Fibroblast of mammary gland (primary cell): ENCODE data around the gene RHOC.
A peak's percentile ranks its signal among the peaks of the same experiment; 100 is the strongest.

ENCODE experiments used
- DNase-seq: peaks from one replicate; pipeline ENCODE4 v3.0.0-alpha.2; 2010; ENCODE audit warnings: low read depth
- H3K4me3 ChIP-seq: 2 replicates; pipeline ENCODE4 v1.5.1; 2011; ENCODE audit warnings: low read depth, mild to moderate bottlenecking, low read length, moderate library complexity; ENCODE audit not compliant: control insufficient read depth
- CTCF ChIP-seq: conservative IDR thresholded peaks from 2 replicates; pipeline ENCODE4 v1.5.1; 2011; ENCODE audit warnings: low read depth, low read length, inconsistent platforms; ENCODE audit not compliant: control insufficient read depth, insufficient read depth

Gene RHOC

GRCh38 chr1:112702067-112702395 is 4.9 kb downstream of the RHOC start:
- DNase-seq: no peak

GRCh38 chr1:112701227-112702066 is 5.5 kb downstream of the RHOC start:
- no peak for DNase-seq
- no peak for TF ChIP-seq CTCF
- H3K4me3 ChIP-seq: no peak overlapping the region

More at GRCh38 chr1:112702067-112702395, 4.9 kb downstream of the RHOC start:
- TF ChIP-seq CTCF: no peak
- H3K4me3 ChIP-seq: no peak overlapping the region

- no peak overlapping the region for H3K4me3 ChIP-seq
- DNase-seq: peak; percentile 96
- TF ChIP-seq CTCF: no peak
These were observed 6.4 kb downstream of the RHOC start for GRCh38 chr1:112700290-112701226.

- no peak overlapping the region for H3K4me3 ChIP-seq
- TF ChIP-seq CTCF: no peak
- no peak for DNase-seq
These were observed 7.3 kb downstream of the RHOC start for GRCh38 chr1:112699425-112700144.

GRCh38 chr1:112698366-112699310 is 8.3 kb downstream of the RHOC start:
- no peak overlapping the region for H3K4me3 ChIP-seq
- no peak for DNase-seq
- no peak for TF ChIP-seq CTCF
